ENCODE measurements around the gene KIRREL3.

DNA sequence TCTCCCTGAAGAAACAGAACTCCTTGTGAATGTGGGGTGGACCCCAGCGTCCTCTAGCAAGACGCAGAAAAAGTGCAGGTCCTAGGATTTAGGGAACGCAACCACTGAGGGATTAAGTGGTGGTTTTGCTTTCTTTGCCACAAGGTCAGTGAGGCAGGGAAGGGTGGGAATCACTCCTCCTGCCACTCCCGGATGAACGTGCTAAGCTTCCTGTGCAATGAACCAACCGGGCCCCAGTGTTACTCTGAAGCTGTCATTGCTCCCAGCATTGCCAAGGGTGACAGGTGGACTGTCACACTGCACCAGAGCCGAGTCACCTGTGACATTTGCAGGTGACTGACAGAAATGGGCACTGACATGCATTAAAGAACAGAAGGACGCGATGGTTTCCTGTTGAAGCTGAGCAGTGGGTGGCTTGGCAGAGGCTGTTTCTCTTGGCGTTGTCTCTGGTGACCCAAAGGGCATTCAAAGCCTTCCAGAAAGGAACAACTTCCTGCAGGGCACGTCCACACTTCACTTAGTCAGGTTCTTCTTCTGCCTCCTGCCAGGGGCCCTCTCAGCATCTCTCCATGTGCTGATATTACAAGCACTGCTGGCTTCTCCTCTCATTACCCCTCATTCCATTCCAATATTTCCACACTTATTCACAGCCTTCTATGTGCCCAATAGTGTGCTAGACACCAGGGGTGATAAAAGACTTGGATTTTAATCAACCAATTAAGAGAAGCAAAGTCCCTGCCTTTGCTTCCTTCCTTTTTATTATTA, 9.7 kb downstream of the KIRREL3 start:
- TF ChIP-seq, protein P1, sequence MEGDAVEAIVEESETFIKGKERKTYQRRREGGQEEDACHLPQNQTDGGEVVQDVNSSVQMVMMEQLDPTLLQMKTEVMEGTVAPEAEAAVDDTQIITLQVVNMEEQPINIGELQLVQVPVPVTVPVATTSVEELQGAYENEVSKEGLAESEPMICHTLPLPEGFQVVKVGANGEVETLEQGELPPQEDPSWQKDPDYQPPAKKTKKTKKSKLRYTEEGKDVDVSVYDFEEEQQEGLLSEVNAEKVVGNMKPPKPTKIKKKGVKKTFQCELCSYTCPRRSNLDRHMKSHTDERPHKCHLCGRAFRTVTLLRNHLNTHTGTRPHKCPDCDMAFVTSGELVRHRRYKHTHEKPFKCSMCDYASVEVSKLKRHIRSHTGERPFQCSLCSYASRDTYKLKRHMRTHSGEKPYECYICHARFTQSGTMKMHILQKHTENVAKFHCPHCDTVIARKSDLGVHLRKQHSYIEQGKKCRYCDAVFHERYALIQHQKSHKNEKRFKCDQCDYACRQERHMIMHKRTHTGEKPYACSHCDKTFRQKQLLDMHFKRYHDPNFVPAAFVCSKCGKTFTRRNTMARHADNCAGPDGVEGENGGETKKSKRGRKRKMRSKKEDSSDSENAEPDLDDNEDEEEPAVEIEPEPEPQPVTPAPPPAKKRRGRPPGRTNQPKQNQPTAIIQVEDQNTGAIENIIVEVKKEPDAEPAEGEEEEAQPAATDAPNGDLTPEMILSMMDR (IDR thresholded peaks at IDR 0.05) = no peak
- TF ChIP-seq POLR2A (IDR thresholded peaks at IDR 0.05) = no peak
- no peak for TF ChIP-seq EP300 (IDR thresholded peaks at IDR 0.05)

All from ovary (tissue), 3 donors.